GM12878 (cell line): ENCODE results near the gene PLET1. TPM values are rescaled to one million over a fixed set of nuclear protein-coding genes. Genes with fewer than 3 reads are reported as not detected.

ENCODE experiments used
- BHLHE40 ChIP-seq, 2 experiments: fragments of 450-650 bp in 1 of 2; IDR thresholded peaks; 2 replicates each; pipeline ENCODE4 v1.6.1; 2011 to 2017; ENCODE audit warnings: low read depth in 2 of 2, borderline replicate concordance in 1 of 2, improper control_type of control experiment in 1 of 2, low read length in 1 of 2, mild to moderate bottlenecking in 1 of 2
- CHD4 ChIP-seq: fragments of 200-600 bp; sonication (generic); IDR thresholded peaks from 2 replicates; pipeline ENCODE4 v1.6.1; 2016; ENCODE audit warnings: mild to moderate bottlenecking
- NR2C2 ChIP-seq: IDR thresholded peaks from 2 replicates; pipeline ENCODE4 v1.6.1; 2011; ENCODE audit warnings: borderline replicate concordance, low read depth; ENCODE audit not compliant: control insufficient read depth, insufficient read length
- RCOR1 ChIP-seq: conservative IDR thresholded peaks from 2 replicates; pipeline ENCODE4 v1.6.1; 2012; ENCODE audit warnings: low read depth, low read length, improper control_type of control experiment
- ZNF24 ChIP-seq: fragments of 450-650 bp; IDR thresholded peaks from 2 replicates; pipeline ENCODE4 v1.6.1; 2017; ENCODE audit warnings: antibody characterized with exemption, mild to moderate bottlenecking
- ZZZ3 ChIP-seq: IDR thresholded peaks from 2 replicates; pipeline ENCODE4 v1.6.1; 2011; ENCODE audit warnings: low read depth; ENCODE audit not compliant: control insufficient read depth, insufficient read length
- polyA plus RNA-seq, 11 experiments: library from polyadenylated mRNA; depleted of rRNA in 4 of 11; unstranded in 6 of 11; stranded (reverse) in 5 of 11; fragments of >200 nt; fragmentation: Nextera tagmentation in 4 of 11; fragmentation: Illumina TruSeq in 1 of 11; extraction: Ambion mirVana in 4 of 11; extraction: Trizol in 1 of 11; gene quantifications; 1 replicate in 1 of 11; 2 replicates in 10 of 11; pipeline versions ENCODE4 v1.2.1 to v1.2.3, GENCODE V29; 2011 to 2016; ENCODE audit warnings: inconsistent platforms in 2 of 11, missing spikeins in 2 of 11, low read depth in 1 of 11
- total RNA-seq, 4 experiments: library from RNA; depleted of rRNA in 3 of 4; stranded (reverse); fragments of >200 nt in 3 of 4; fragmentation: Illumina TruSeq in 1 of 4; extraction: Trizol in 1 of 4; gene quantifications; 2 replicates each; pipeline versions ENCODE4 v1.2.1 to v1.2.3, GENCODE V29; 2013 to 2021
- TF ChIP-seq, protein P1 (sequence below), 3 experiments: IDR thresholded peaks in 2 of 3; conservative IDR thresholded peaks in 1 of 3; 2 replicates each; pipeline ENCODE4 v1.5.1; 2011; ENCODE audit warnings: low read depth in 3 of 3, low read length in 3 of 3, mild to moderate bottlenecking in 3 of 3, control low read depth in 2 of 3, moderate library complexity in 2 of 3, inconsistent platforms in 1 of 3, mixed read lengths in 1 of 3; ENCODE audit not compliant: control insufficient read depth in 2 of 3, insufficient read depth in 1 of 3; ENCODE audit errors: extremely low read depth in 1 of 3
- TF ChIP-seq, protein P2 (sequence below): fragments of 450-650 bp; IDR thresholded peaks from 2 replicates; pipeline ENCODE4 v1.6.1; 2016; ENCODE audit warnings: mild to moderate bottlenecking

Gene PLET1
- total and polyA plus RNA-seq, 10 of the 15 experiments (the other 5 are each of a cell fraction or from before 2014, with no cell fraction given) = not detected

DNA sequence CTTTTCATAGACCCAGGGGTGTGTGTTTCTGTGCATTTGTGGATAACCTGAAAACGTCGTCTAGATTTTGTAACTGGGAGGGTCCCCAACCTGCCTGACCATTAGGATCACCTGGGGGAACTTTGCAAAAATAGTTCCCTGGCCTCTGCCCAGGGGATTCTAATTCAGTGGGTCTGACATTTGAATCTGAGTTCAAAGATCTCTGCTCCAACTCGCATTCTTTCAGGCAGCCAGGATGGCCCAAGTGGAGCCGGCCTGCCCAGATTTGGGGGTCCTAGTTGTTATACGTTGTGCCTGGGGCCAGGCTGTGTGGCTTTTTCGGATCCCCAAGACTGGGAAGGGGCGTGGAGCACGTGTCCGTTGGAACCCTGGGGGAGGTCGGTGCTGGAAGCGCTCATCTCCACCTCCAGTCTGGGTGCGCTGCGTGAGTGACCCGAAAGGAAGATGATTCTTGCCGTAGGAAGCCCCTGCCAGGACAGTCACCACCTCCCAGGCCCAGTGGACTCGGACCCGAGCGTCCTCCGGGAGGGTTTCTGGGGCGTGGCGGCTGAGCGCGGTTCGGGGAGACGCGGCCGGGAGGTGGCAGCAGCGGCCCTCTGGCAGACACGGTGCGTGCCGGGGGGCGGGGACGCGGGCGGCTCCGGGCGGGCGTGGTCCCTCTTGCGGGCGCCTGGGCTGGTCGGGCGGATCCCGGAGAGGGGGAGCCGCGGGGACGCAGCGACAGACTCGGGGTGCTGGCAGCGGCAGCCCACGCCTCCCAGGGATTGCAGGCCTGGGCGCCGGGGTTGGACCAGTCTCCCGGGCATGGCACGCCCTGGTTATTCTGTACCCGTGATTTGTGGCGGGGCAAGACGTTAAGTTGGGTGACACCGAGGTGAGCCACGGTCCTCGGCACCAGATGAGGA, 29.2 kb upstream of the PLET1 start (continued):
- TF ChIP-seq BHLHE40 (IDR thresholded peaks at IDR 0.05; ENCODE audit: borderline replicate concordance in 1 of 2, low read depth in 2 of 2, low read length in 1 of 2) (peak; percentile 66 to 88), RCOR1 (no peak), ZZZ3 (no peak), NR2C2 (no peak), ZNF24 (no peak), CHD4 (no peak)
- TF ChIP-seq, protein P1, sequence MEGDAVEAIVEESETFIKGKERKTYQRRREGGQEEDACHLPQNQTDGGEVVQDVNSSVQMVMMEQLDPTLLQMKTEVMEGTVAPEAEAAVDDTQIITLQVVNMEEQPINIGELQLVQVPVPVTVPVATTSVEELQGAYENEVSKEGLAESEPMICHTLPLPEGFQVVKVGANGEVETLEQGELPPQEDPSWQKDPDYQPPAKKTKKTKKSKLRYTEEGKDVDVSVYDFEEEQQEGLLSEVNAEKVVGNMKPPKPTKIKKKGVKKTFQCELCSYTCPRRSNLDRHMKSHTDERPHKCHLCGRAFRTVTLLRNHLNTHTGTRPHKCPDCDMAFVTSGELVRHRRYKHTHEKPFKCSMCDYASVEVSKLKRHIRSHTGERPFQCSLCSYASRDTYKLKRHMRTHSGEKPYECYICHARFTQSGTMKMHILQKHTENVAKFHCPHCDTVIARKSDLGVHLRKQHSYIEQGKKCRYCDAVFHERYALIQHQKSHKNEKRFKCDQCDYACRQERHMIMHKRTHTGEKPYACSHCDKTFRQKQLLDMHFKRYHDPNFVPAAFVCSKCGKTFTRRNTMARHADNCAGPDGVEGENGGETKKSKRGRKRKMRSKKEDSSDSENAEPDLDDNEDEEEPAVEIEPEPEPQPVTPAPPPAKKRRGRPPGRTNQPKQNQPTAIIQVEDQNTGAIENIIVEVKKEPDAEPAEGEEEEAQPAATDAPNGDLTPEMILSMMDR (IDR thresholded peaks at IDR 0.05 in 2 of 3, conservative IDR thresholded peaks at IDR 0.05 in 1 of 3; ENCODE audit: control insufficient read depth in 2 of 3, extremely low read depth in 1 of 3, insufficient read depth in 1 of 3, low read depth in 3 of 3, low read length in 3 of 3) = peak; percentile 72 to 73 (median 73)
- TF ChIP-seq, protein P2, sequence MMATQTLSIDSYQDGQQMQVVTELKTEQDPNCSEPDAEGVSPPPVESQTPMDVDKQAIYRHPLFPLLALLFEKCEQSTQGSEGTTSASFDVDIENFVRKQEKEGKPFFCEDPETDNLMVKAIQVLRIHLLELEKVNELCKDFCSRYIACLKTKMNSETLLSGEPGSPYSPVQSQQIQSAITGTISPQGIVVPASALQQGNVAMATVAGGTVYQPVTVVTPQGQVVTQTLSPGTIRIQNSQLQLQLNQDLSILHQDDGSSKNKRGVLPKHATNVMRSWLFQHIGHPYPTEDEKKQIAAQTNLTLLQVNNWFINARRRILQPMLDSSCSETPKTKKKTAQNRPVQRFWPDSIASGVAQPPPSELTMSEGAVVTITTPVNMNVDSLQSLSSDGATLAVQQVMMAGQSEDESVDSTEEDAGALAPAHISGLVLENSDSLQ = no peak
